Motor neuron (in vitro differentiated cells): ENCODE measurements around the gene FBXO10. TPM values are rescaled to one million over a fixed set of nuclear protein-coding genes. Genes with fewer than 3 reads are reported as not detected.
"Not testable (repeated sequence)": the region's sequence is repeated elsewhere in the genome, so short reads cannot be mapped to it uniquely, and the experiment has no call there.

Source experiments
- ATAC-seq, 8 experiments: fragments of 200-7000 bp; cut with Tn5 transposase; replicated peaks in 6 of 8; 2 replicates each; pipeline ENCODE4 v1.8.0; 2021; ENCODE audit warnings: mild to moderate bottlenecking in 8 of 8, moderate library complexity in 8 of 8
- H3K27ac ChIP-seq, 2 donors: fragments of 250-450 bp; sonication (Bioruptor Pico); 2 replicates each; pipeline ENCODE4 v1.9.0; 2021; ENCODE audit warnings: antibody characterized with exemption in 2 of 2, mild to moderate bottlenecking in 2 of 2, moderate library complexity in 1 of 2
- H3K4me1 ChIP-seq, 2 donors: fragments of 250-450 bp; sonication (Bioruptor Pico); replicated peaks in 1 of 2; 2 replicates each; pipeline ENCODE4 v1.6.1; 2021; ENCODE audit warnings: antibody characterized with exemption in 2 of 2, mild to moderate bottlenecking in 2 of 2, moderate library complexity in 1 of 2
- H3K4me3 ChIP-seq, 5 donors: fragments of 250-450 bp; sonication (Bioruptor Pico); 2 replicates each; pipeline ENCODE4 v1.9.0; 2021; ENCODE audit warnings: antibody characterized with exemption in 5 of 5, mild to moderate bottlenecking in 5 of 5, moderate library complexity in 4 of 5
- WGBS, 10 experiments: fragments of 450-650 bp; shearing (Covaris generic); methylation state at CpG; one replicate each; pipeline ENCODE4 v1.0.0; 2022; 5-methylcytosine and 5-hydroxymethylcytosine counted together
- in situ Hi-C, 9 experiments: fragments of 400-800 bp; cut with MboI; loops; one replicate each; pipeline ENCODE4 v1.15.0; 2021; ENCODE audit warnings: low sequenced_read_pairs in 9 of 9, low pct_unique_long_range_greater_than_20kb in 2 of 9; ENCODE audit not compliant: unreplicated experiment in 9 of 9
- total RNA-seq, 8 experiments: library from RNA; unstranded; fragments of 300-600 nt; gene quantifications; 2 replicates each; pipeline versions ENCODE4 v1.2.3 to v1.2.4, GENCODE V29; 2022

Gene FBXO10
- total RNA-seq, 8 experiments from 2014 or later = 7.6 to 20.6 (median 13.5) TPM

DNA sequence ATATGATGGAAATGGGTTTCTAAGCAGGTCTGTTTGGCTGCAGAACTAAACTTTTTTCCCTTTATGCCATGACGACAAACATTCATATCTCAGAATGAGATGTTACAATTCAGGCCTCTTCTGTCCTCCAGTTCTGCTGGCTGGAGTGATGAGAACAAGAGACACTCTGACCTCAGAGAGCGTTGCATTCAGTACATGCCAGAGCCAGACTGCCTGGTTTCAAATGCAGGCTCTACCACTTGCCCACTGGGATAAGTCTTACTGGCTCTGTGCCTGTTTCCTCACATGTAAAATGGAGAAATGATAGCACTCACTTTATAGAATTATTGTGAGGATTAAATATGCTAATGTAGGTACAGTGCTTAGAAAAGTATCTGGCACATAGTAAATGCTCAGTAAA is 41.0 kb upstream of the FBXO10 start:
- in situ Hi-C loops = no loop called here
- Histone ChIP-seq H3K27ac (no peak overlapping the region), H3K4me1 (peaks cover 0 to 14% of the 10 kb centered on the region in 2 donors), H3K4me3 (no peak overlapping the region)
- ATAC-seq = no peak
- 60 to 100% (median 80%) methylated on average over 1 to 2 of the region's 2 CpGs; no CpG with 5 or more reads in 3 of the 10 experiments for WGBS, 10 experiments

DNA sequence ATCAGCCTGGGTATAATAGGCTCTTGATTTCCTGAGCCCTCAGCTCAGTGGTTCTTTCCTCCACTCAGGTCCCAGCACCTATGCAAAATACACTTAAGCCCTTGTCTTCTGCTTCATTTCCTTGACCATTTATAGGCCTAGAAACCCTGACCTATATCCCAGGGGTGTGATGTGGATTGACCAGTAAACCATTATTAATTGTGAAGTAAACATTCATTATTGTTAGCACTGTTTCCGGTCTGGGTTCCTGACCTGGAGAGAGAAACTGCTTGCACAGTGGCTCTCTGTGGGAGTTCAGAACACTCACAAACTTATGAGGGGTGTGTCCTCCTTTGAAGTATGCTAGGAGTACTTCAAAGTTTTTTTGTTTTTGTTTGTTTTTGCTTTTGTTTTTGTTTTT is 35.8 kb upstream of the FBXO10 start:
- Histone ChIP-seq H3K4me3 (no peak overlapping the region), H3K27ac (no peak overlapping the region), H3K4me1 (no peaks in the 10 kb centered on the region)
- ATAC-seq = no peak
- 67 to 100% (median 73%) methylated on average over 1 of the region's 1 CpG; no CpG with 5 or more reads in 6 of the 10 experiments for WGBS, 10 experiments
- in situ Hi-C loops = no loop called here

DNA sequence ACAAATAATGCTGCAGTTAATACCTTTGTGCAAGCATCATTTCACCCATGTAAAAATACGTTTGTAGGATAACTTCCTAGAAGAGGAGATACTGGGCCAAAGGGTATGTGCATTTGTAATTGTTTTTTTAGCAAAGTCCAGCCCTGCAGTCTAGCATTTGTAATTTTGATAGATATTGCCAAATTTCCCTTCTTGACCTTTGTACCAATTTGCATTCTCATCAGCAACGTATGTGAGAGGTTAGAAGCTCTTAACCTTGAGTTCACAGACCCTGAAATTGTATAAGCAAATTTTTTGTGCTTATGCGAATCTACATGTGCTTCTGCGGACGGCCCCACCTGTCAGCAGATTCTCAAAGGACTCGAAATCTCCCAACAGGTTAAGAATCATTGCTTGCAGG is 34.8 kb upstream of the FBXO10 start:
- in situ Hi-C loops = no loop called here
- no peak overlapping the region for H3K4me3 ChIP-seq
- WGBS, 10 experiments = 20 to 90% (median 62%) methylated on average over 2 to 6 of the region's 6 CpGs

DNA sequence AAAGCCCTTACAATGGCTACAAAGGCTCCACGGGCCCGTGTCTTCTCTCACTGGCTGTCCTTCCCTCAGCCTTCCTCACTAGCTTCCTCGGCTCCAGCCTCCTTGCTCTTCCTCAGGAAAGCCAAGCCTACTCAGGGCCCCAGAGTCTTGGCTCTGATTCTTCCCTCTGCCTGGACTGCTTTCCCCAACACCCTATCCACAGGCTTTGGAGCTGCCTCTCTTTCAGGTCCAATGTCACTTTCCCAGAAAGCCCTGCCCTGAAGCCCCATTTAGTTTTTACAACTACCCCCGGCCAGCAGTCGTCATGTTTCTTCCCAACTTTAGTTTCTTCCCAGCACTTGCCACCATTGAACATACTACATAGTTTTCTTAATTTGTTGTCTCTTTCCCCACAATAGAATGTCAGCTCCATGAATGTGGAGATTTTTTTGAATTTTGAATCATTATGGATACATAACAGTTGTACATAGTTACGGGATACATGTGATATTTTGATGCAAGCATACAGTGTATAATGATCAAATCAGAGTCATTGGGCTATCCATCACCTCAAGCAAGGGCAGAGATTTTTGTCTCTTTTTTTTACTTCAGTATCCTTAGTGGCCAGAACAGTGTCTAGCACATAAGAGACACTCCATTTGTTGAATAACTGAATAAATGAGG is 33.7 kb upstream of the FBXO10 start:
- no peak overlapping the region for H3K27ac ChIP-seq
- H3K4me1 ChIP-seq = no peaks in the 10 kb centered on the region
- ATAC-seq = peak in 3 of 8 experiments; percentile 86 to 96 (median 91)
- no peak overlapping the region for H3K4me3 ChIP-seq
- in situ Hi-C loops = no loop called here
- 18 to 70% (median 57%) methylated on average over 1 to 6 of the region's 6 CpGs for WGBS, 10 experiments

More for the DNA sequence above, 34.8 kb upstream of the FBXO10 start:
- Histone ChIP-seq H3K4me1 (no peaks in the 10 kb centered on the region), H3K27ac (no peak overlapping the region)
- peak in 2 of 8 experiments; percentile 6 to 27 for ATAC-seq

DNA sequence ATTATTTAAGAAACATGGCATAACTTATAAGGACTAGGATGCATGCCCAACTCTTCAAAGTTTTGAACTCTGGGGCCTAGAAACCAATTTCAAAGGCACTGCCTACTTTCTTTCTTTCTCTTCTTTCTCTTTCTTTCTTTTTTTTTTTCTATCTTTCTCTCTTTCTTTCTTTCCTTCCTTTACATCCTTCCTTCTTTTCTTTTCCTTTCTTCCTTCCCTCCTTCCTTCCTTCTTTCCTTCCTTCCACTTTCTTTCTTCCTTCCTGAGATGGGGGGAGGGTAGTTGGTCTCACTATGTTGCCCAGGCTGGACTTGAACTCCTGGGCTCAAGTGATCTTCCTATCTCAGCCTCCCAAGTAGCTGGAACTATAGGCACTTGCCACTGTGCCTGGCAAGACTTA is 32.1 kb upstream of the FBXO10 start:
- no peak for ATAC-seq
- in situ Hi-C loops = no loop called here
- Histone ChIP-seq H3K4me3 (no peak overlapping the region), H3K4me1 (no peaks in the 10 kb centered on the region), H3K27ac (no peak overlapping the region)

DNA sequence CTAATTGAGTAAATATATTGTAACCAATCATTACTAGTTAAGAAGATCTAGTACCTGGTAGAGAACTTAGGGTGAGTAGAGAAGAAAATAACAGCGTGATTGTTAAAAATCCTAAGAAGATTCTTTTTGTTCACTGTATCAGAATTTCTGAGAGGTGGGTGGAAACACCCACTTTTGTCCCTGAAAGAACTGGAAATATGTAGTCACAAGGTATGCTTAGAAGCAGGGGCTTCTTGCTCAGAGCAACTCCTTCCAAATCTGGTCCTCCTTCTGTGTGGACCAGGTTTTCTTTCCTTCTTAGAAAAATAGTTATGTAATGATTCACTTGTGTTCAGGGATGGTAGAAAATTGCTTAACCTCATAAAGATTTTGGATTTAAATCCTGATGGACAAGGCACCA is 28.1 kb upstream of the FBXO10 start:
- H3K4me1 ChIP-seq = no peaks in the 10 kb centered on the region
- 40 to 83% (median 61%) methylated on average over 1 of the region's 1 CpG; no CpG with 5 or more reads in 2 of the 10 experiments for WGBS, 10 experiments
- in situ Hi-C loops = no loop called here
- ATAC-seq = no peak
- no peak overlapping the region for H3K27ac ChIP-seq
- no peak overlapping the region for H3K4me3 ChIP-seq

DNA sequence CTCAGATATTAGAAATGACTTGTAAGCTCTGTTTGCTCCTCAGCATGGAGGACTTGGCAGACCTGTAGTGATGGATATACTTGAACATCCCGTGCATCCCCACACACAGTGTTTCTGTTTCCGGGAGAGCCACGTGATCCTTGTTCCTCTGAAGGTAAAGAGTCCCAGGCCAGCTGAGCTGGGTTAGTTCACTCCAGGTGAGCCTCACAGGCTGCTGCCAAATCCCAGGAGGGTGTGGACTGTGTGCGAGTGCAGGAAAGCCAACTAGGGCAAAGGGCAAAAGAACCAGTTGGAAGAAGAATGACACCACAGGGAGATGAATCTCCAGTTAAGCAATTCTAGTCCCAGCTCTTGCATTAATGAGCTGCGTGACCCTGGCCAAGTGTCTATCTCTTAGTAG is 26.6 kb upstream of the FBXO10 start:
- ATAC-seq = no peak
- WGBS, 10 experiments = 30 to 77% (median 55%) methylated on average over 1 to 5 of the region's 5 CpGs; no CpG with 5 or more reads in 3 of the 10 experiments
- in situ Hi-C loops = no loop called here

DNA sequence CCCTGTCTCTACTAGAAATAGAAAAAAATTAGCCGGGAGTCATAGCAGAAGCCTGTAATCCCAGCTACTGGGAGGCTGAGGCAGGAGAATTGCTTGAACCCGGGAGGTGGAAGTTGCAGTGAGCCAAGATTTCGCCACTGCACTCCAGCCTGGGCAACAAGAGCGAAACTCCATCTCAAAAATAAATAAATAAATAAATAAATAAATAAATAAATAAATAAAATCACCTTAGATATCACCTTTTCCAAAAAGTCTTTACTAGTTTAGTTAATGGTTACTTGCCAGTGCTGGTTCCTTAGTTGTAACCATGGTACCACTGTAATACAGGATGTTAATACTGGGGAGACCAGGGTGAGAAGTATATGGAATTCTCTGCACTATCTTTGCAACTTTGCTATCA is 25.9 kb upstream of the FBXO10 start:
- H3K4me1 ChIP-seq, ATAC-seq, H3K4me3 ChIP-seq, in situ Hi-C loops, H3K27ac ChIP-seq: not testable (repeated sequence)
- 40 to 88% (median 78%) methylated on average over 1 to 4 of the region's 4 CpGs; no CpG with 5 or more reads in 6 of the 10 experiments for WGBS, 10 experiments

More for the DNA sequence above, 26.6 kb upstream of the FBXO10 start:
- no peak overlapping the region for H3K27ac ChIP-seq
- no peak overlapping the region for H3K4me3 ChIP-seq
- H3K4me1 ChIP-seq = no peaks in the 10 kb centered on the region

DNA sequence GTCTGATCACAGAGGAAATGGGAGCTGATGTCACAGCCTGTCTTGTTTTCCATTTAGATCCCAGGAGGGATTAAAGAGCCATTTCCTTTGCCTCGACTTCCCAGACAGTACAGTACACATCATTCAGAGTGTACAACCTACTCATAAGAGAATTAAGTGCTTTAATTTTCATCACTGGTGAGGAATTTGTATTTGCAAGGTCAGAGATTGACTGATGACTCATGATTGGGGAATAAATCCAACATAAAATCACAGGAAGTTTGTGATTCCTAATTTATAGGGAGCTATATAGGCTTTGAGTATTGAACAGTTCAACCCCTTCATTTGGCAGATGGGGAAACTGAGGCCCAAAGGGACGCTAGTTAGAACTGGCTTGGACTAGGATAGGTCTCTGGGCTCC is 20.3 kb upstream of the FBXO10 start:
- H3K4me3 ChIP-seq = no peak overlapping the region
- no peak for ATAC-seq
- 0 to 52% (median 40%) methylated on average over 1 to 2 of the region's 2 CpGs; no CpG with 5 or more reads in 1 of the 10 experiments for WGBS, 10 experiments
- no peak overlapping the region for H3K27ac ChIP-seq
- peaks cover under 1% of the 10 kb centered on the region in 2 donors for H3K4me1 ChIP-seq
- in situ Hi-C loops = loop anchor here in 5 of 9 experiments (25.0 kb wide), 4 partner anchors 109 to 291 kb away; partner anchors contain the start of genes EXOSC3 (in 2 of the 5), POLR1E (in 2 of the 5) and TRMT10B (in 1 of the 5)

DNA sequence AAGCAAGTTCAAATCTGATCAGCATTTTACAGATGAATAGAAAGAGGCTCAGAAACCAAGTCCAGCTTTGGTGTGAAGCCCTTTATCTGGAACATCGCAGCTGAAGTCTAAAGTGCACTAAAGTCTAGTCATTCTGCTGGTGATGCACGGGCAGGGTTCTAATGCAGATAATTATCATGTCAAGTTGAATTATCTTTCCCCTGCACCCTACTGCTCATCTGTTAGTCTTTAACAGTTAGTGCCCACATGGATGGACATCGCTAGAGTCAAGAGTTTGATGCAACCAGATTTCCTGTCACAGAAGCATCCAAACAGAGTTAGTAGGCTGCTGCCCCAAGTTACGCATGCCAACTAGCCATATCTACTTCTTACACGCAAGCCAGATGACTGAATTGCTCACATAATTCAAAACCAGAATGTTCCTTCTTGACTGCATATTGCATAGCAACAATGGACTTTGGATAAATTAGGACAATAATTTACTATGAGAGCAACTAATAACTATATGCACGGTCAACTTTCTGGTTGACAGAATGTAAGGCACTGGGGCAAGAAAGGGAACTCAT is 17.8 kb upstream of the FBXO10 start:
- 17 to 100% (median 86%) methylated on average over 1 to 6 of the region's 6 CpGs for WGBS, 10 experiments
- in situ Hi-C loops = loop anchor here in 5 of 9 experiments (25.0 kb wide), 4 partner anchors 107 to 293 kb away; partner anchors contain the start of genes EXOSC3 (in 2 of the 5), POLR1E (in 2 of the 5) and TRMT10B (in 1 of the 5)
- Histone ChIP-seq H3K27ac (no peak overlapping the region), H3K4me1 (peaks cover 7 to 22% of the 10 kb centered on the region in 2 donors), H3K4me3 (no peak overlapping the region)
- peak in 1 of 8 experiments; percentile 6 for ATAC-seq

DNA sequence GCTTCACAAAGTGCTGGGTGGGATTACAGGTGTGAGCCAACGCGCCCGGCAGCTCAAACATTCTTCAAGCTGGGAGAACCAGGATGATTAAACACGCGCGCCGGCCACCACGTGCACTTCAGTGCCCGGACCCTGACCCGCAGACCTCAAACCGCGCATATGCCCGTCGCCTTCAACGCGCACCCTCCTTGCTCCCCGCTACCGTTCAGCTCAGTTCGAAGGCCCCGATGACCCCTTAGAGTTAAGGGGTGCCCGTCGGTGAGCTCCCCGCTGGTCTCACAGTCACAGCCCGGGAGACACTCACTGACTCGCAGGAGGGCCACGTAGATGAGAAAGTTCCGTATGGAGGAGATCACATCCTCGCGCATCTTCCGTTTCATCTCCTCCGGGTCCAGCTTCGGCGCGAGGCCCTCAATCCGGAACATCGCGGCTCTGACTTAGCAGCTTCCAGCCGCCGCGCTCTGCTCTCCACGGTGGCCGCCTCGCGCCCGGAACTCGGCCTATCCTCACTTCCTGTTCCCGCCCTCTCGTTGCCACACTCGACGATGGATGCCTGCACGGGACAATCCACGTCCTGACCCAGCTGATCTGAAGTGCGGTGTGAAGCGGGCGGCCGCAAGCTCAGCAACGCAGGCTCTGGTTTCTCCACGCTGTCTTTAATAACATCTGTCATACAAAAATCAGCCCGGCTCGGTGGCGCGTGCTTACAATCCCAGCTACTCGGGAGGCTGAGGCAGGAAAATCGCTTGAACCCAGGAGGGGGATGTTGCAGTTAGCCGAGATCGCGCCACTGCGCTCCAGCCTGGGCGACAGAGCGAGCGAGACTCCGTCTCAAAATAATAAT is 16.1 kb upstream of the FBXO10 start, which contains the start of gene TOMM5:
TOMM5 (minus strand) TSS at position 490 of the 844 bp plus-strand sequence; CDS start at position 425, 65 bp downstream.
- WGBS, 10 experiments = 0 to 20% (median 0%) methylated on average over 1 to 41 of the region's 72 CpGs
- in situ Hi-C loops = loop anchor here in 5 of 9 experiments (25.0 kb wide), 4 partner anchors 105 to 295 kb away; partner anchors contain the start of genes EXOSC3 (in 2 of the 5), POLR1E (in 2 of the 5) and TRMT10B (in 1 of the 5)
- ATAC-seq = peak; percentile 80 to 98 (median 96)
- Histone ChIP-seq H3K4me1 (peaks cover 7 to 22% of the 10 kb centered on the region in 2 donors), H3K27ac (peak within 1 kb of the TSS; percentile 96 to 99), H3K4me3 (peak within 1 kb of the TSS; percentile 83 to 99 (median 92))

DNA sequence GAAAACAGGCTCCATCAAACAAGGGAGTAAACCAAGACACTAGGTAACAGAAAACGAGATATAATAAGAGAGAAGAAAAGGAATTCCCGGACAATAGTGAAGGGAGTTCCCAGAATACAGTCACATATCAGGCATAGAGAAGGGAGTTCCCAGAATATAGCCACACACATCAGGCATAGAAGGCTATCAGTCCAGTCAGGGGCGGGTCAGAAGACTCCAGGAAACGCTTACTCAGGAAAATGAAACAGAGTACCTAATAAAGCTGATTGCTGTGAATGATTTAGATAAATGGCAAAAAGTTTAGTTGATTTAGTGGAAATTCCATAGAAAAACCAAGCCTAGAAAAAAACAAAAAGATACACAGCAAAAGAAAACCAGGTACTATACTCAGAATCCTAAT is 11.3 kb upstream of the FBXO10 start:
- in situ Hi-C loops = loop anchor here in 5 of 9 experiments (25.0 kb wide), 4 partner anchors 100 to 300 kb away; partner anchors contain the start of genes EXOSC3 (in 2 of the 5), POLR1E (in 2 of the 5) and TRMT10B (in 1 of the 5)
- no peak overlapping the region for H3K4me3 ChIP-seq
- WGBS, 10 experiments = 69 to 100% (median 96%) methylated on average over 1 to 4 of the region's 4 CpGs; no CpG with 5 or more reads in 1 of the 10 experiments
- H3K27ac ChIP-seq = no peak overlapping the region
- ATAC-seq = peak in 2 of 8 experiments; percentile 40 to 49
- peaks cover 7 to 22% of the 10 kb centered on the region in 2 donors for H3K4me1 ChIP-seq
